Keratinocyte (primary cell): ENCODE measurements around the gene TBC1D5. TPM values are rescaled to one million over a fixed set of nuclear protein-coding genes. Genes with fewer than 3 reads are reported as not detected.

Experiments used
- DNase-seq: peaks from one replicate; pipeline ENCODE4 v3.0.0-alpha.2; 2011; ENCODE audit warnings: low read depth, missing footprints, low spot score
- FAIRE-seq: peaks from 2 replicates; lab custom pipeline; 2011; peaks lifted over from hg19 to GRCh38; lab: Jason Lieb, UNC
- H2AFZ ChIP-seq: 2 replicates; pipeline ENCODE4 v1.6.0; 2012; ENCODE audit warnings: low read length, control low read depth, inconsistent platforms; ENCODE audit not compliant: control insufficient read depth
- H3K27ac ChIP-seq: 2 replicates; pipeline ENCODE4 v1.5.1; 2011; ENCODE audit warnings: low read length; ENCODE audit not compliant: control insufficient read depth, insufficient read depth
- H3K27me3 ChIP-seq: 3 replicates; pipeline ENCODE4 v1.6.0; 2011; ENCODE audit warnings: low read length; ENCODE audit not compliant: control insufficient read depth, insufficient read depth; ENCODE audit errors: extremely low read depth
- H3K36me3 ChIP-seq, 2 experiments: 2 replicates in 1 of 2; 3 replicates in 1 of 2; pipeline ENCODE4 v1.5.1; 2011; ENCODE audit warnings: low read length in 2 of 2, mild to moderate bottlenecking in 1 of 2; ENCODE audit not compliant: control insufficient read depth in 2 of 2, insufficient read depth in 2 of 2; ENCODE audit errors: extremely low read depth in 1 of 2
- H3K4me1 ChIP-seq: 3 replicates; pipeline ENCODE4 v1.5.1; 2011; ENCODE audit warnings: low read length; ENCODE audit not compliant: control insufficient read depth, insufficient read depth; ENCODE audit errors: extremely low read depth
- H3K4me2 ChIP-seq: 3 replicates; pipeline ENCODE4 v1.6.0; 2011; ENCODE audit warnings: low read depth, low read length; ENCODE audit not compliant: control insufficient read depth, insufficient read depth; ENCODE audit errors: extremely low read depth
- H3K4me3 ChIP-seq, 3 experiments: fragments of 200-600 bp in 1 of 3; sonication (generic) in 1 of 3; 2 replicates in 2 of 3; 3 replicates in 1 of 3; pipeline ENCODE4 v1.5.1; 2011 to 2016; ENCODE audit warnings: low read length in 3 of 3, mild to moderate bottlenecking in 3 of 3, control low read depth in 2 of 3, inconsistent platforms in 1 of 3, low read depth in 1 of 3, mixed read lengths in 1 of 3, mixed run types in 1 of 3, moderate library complexity in 1 of 3; ENCODE audit not compliant: control insufficient read depth in 2 of 3, insufficient read depth in 2 of 3; ENCODE audit errors: extremely low read depth in 1 of 3
- H3K79me2 ChIP-seq: 2 replicates; pipeline ENCODE4 v1.6.0; 2012; ENCODE audit warnings: low read length; ENCODE audit not compliant: control insufficient read depth, insufficient read depth
- H3K9ac ChIP-seq: 3 replicates; pipeline ENCODE4 v1.6.0; 2011; ENCODE audit warnings: low read length; ENCODE audit not compliant: control insufficient read depth, insufficient read depth; ENCODE audit errors: extremely low read depth
- H3K9me1 ChIP-seq: 3 replicates; pipeline ENCODE4 v1.6.0; 2011; ENCODE audit warnings: low read length; ENCODE audit not compliant: control insufficient read depth, insufficient read depth; ENCODE audit errors: extremely low read depth
- H3K9me3 ChIP-seq: 2 replicates; pipeline ENCODE4 v1.5.1; 2012; ENCODE audit warnings: low read depth, low read length; ENCODE audit not compliant: control insufficient read depth
- H4K20me1 ChIP-seq: 3 replicates; pipeline ENCODE4 v1.6.0; 2011; ENCODE audit warnings: low read length; ENCODE audit not compliant: control insufficient read depth, insufficient read depth; ENCODE audit errors: extremely low read depth
- CTCF ChIP-seq, 3 experiments: IDR thresholded peaks in 1 of 3; conservative IDR thresholded peaks in 1 of 3; optimal IDR thresholded peaks in 1 of 3; 2 replicates in 2 of 3; 3 replicates in 1 of 3; pipeline versions ENCODE3 to v1.5.1; 2011; ENCODE audit warnings: low read length in 3 of 3, mild to moderate bottlenecking in 3 of 3, moderate library complexity in 2 of 3, control low read depth in 1 of 3, inconsistent platforms in 1 of 3; ENCODE audit not compliant: insufficient read depth in 2 of 3; ENCODE audit errors: extremely low read depth in 1 of 3
- EZH2 ChIP-seq: IDR thresholded peaks from one replicate; pipeline ENCODE4 v1.6.1; 2012; ENCODE audit warnings: inconsistent platforms, mild to moderate bottlenecking, low read length, moderate library complexity
- dilution Hi-C: fragments of 300-500 bp; cut with MboI; formaldehyde crosslinking; loops from one replicate; pipeline ENCODE4 v1.7.0; 2020; ENCODE audit warnings: low sequenced_read_pairs; ENCODE audit not compliant: extremely low pct_ligation_motif_present
- polyA plus RNA-seq, 5 experiments: library from polyadenylated mRNA; depleted of rRNA in 3 of 5; stranded (reverse) in 3 of 5; stranded (forward) in 1 of 5; unstranded in 1 of 5; fragments of >200 nt; gene quantifications; 1 replicate in 1 of 5; 2 replicates in 3 of 5; 3 replicates in 1 of 5; pipeline versions ENCODE4 v1.2.1 to v1.2.3, GENCODE V29; 2011 to 2012; ENCODE audit warnings: missing spikeins in 2 of 5, low read depth in 1 of 5, low replicate concordance in 1 of 5

TBC1D5 gene
- polyA plus RNA-seq, 1 donor (not counting 4 experiments of a cell fraction or from before 2014, with no cell fraction given): 25.8 TPM

- no peak overlapping the region for H3K9ac ChIP-seq
- no peaks in the 10 kb centered on the region for H3K27me3 ChIP-seq
- no peaks in the 10 kb centered on the region for H3K9me3 ChIP-seq
- H3K4me3 ChIP-seq: no peak overlapping the region
- FAIRE-seq (no peak), DNase-seq (no peak)
- no peak overlapping the region for H2AFZ ChIP-seq
- dilution Hi-C loops: no loop called here
- H3K27ac ChIP-seq: no peak overlapping the region
- no peak overlapping the region for H3K4me2 ChIP-seq
- no peaks in the 10 kb centered on the region for H4K20me1 ChIP-seq
- H3K36me3 ChIP-seq: no peaks in the 10 kb centered on the region
- H3K79me2 ChIP-seq: no peaks in the 10 kb centered on the region
- no peak for TF ChIP-seq CTCF (optimal IDR thresholded peaks at IDR 0.05 in 1 of 3, IDR thresholded peaks at IDR 0.05 in 1 of 3, conservative IDR thresholded peaks at IDR 0.05 in 1 of 3; ENCODE audit: extremely low read depth in 1 of 3, insufficient read depth in 2 of 3, low read length in 3 of 3)
- no peak for TF ChIP-seq EZH2
- no peaks in the 10 kb centered on the region for H3K9me1 ChIP-seq
- H3K4me1 ChIP-seq: no peaks in the 10 kb centered on the region
Measured at GRCh38 chr3:17336291-17336690, 406.1 kb downstream of the TBC1D5 start.

- DNase-seq (no peak), FAIRE-seq (no peak)
- H3K9me1 ChIP-seq: no peaks in the 10 kb centered on the region
- no peak overlapping the region for H3K27ac ChIP-seq
- TF ChIP-seq EZH2 (no peak), CTCF (optimal IDR thresholded peaks at IDR 0.05 in 1 of 3, IDR thresholded peaks at IDR 0.05 in 1 of 3, conservative IDR thresholded peaks at IDR 0.05 in 1 of 3; ENCODE audit: extremely low read depth in 1 of 3, insufficient read depth in 2 of 3, low read length in 3 of 3) (no peak)
- H3K27me3 ChIP-seq: no peaks in the 10 kb centered on the region
- H3K9ac ChIP-seq: no peak overlapping the region
- H4K20me1 ChIP-seq: no peaks in the 10 kb centered on the region
- H3K9me3 ChIP-seq: no peaks in the 10 kb centered on the region
- no peak overlapping the region for H3K4me2 ChIP-seq
- no peak overlapping the region for H2AFZ ChIP-seq
- no peaks in the 10 kb centered on the region for H3K4me1 ChIP-seq
- no peaks in the 10 kb centered on the region for H3K36me3 ChIP-seq
- no peak overlapping the region for H3K4me3 ChIP-seq
- dilution Hi-C loops: no loop called here
- no peaks in the 10 kb centered on the region for H3K79me2 ChIP-seq
Measured at GRCh38 chr3:17333893-17334292, 408.5 kb downstream of the TBC1D5 start.
